Measurements from ENCODE around the gene SLC12A4. TPM values are rescaled to one million over a fixed set of nuclear protein-coding genes. Genes with fewer than 3 reads are reported as not detected.

Gene SLC12A4
- total and polyA plus RNA-seq, 2 of the 13 experiments (the other 11 are each of a cell fraction or from before 2014, with no cell fraction given) = 65.1 to 84.3 TPM

DNA sequence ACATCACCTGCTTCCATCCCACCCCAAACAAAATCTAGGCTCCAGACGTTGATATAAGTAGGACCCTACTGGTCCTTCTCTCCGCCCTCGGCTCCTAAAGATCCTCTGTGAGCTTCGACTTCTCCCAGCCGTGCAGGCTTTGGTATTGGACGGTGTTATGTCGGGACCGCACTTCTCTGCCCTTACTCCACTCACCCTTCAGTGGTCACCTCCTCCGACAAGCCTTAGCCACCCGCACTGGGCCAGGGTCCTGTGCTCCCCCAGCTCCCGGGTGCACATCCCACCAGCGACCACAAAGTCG is 33.4 kb downstream of the SLC12A4 start:
- intact Hi-C loops (cut with micrococcal nuclease; ENCODE audit: unreplicated experiment) (loop anchor here (1.0 kb wide), 2 partner anchors 8 to 105 kb away; no protein-coding TSS in a partner anchor), in situ Hi-C loops (cut with HindIII; ENCODE audit: extremely low pct_ligation_motif_present, low pct_unique_long_range_greater_than_20kb) (loop anchor here (10.0 kb wide), 1 partner anchor 270 kb away; the partner anchor contains the start of genes ACD, C16orf86, ENKD1 and PARD6A)
- Histone ChIP-seq H3K4me1 (ENCODE audit: insufficient read depth, low read length) (peaks cover 30% of the 10 kb centered on the region), H3K27me3 (ENCODE audit: control insufficient read depth in 1 of 2, insufficient read depth in 2 of 2, low read length in 2 of 2) (no peaks in the 10 kb centered on the region; a peak in 1 of 5 replicates), H4K20me1 (ENCODE audit: insufficient read depth, low read length) (no peaks in the 10 kb centered on the region), H3K79me2 (ENCODE audit: insufficient read depth, low read length) (peaks cover 24% of the 10 kb centered on the region), H2AFZ (ENCODE audit: low read length) (no peak overlapping the region), H3K9ac (ENCODE audit: insufficient read depth, low read depth, low read length) (peak overlapping the region; percentile 67), H3K9me3 (ENCODE audit: low read length) (no peaks in the 10 kb centered on the region), H3K4me3 (replicated peaks in 1 of 3; ENCODE audit: insufficient read depth in 1 of 3, low read depth in 2 of 3, low read length in 3 of 3) (peak overlapping the region; percentile 86 to 97 (median 97)), H3K36me3 (replicated peaks in 1 of 2; ENCODE audit: control insufficient read depth in 1 of 2, insufficient read depth in 2 of 2, low read length in 2 of 2) (peaks cover 2 to 6% of the 10 kb centered on the region in 2 experiments; a peak in 2 of 5 replicates), H3K4me2 (ENCODE audit: low read depth, low read length) (peak overlapping the region; percentile 99), H3K27ac (ENCODE audit: extremely low read length, insufficient read depth, low read length) (peak overlapping the region; percentile 35)
- DNase-seq (ENCODE audit: low spot score) (no peak), FAIRE-seq (peak; percentile 4), ATAC-seq (peak; percentile 8)
- 7% methylated on average over 11 of the region's 13 CpGs for WGBS (ENCODE audit: low lambda C conversion rate)
- TSS peak; percentile 22 for BruUV-seq (replicated peaks)
- POLR2A ChIA-PET = interaction anchor here (0.6 to 4.6 kb wide), 32 partner anchors 9 to 373 kb away, joined by 3 to 40 read pairs (median 5); partner anchors contain the start of genes ACD, CTCF, DDX28 and DPEP2
- CTCF ChIA-PET (ENCODE audit: low intra/inter-chr PET ratio, low total read pairs) = interaction anchor here (2.4 kb wide), 1 partner anchor 119 kb away, joined by 6 read pairs; no protein-coding TSS in a partner anchor
- TF ChIP-seq NRL (CRISPR knock-in tag; IDR thresholded peaks at IDR 0.05; ENCODE audit: borderline replicate concordance) (0 out of 2 replicates have a peak, but pooled peaks have one; percentile 50), ZNF674 (CRISPR knock-in tag; IDR thresholded peaks at IDR 0.05; ENCODE audit: low read depth) (0 out of 2 replicates have a peak, but pooled peaks have one; percentile 18), ARNT2 (CRISPR knock-in tag; IDR thresholded peaks at IDR 0.05; ENCODE audit: low read depth) (0 out of 2 replicates have a peak, but pooled peaks have one; percentile 42), U2AF2 (IDR thresholded peaks at IDR 0.05; ENCODE audit: low read depth, low read length) (0 out of 2 replicates have a peak, but pooled peaks have one; percentile 62), ZNF121 (CRISPR knock-in tag; IDR thresholded peaks at IDR 0.05) (peak; percentile 19; the same call in 1 of the 2 replicates), ATF1 (CRISPR knock-in tag; IDR thresholded peaks at IDR 0.05) (no peak), ZNF720 (CRISPR knock-in tag; IDR thresholded peaks at IDR 0.05) (0 out of 2 replicates have a peak, but pooled peaks have one; percentile 5), ATAD3A (CRISPR knock-in tag; IDR thresholded peaks at IDR 0.05) (no peak)
- TF ChIP-seq, protein P1, sequence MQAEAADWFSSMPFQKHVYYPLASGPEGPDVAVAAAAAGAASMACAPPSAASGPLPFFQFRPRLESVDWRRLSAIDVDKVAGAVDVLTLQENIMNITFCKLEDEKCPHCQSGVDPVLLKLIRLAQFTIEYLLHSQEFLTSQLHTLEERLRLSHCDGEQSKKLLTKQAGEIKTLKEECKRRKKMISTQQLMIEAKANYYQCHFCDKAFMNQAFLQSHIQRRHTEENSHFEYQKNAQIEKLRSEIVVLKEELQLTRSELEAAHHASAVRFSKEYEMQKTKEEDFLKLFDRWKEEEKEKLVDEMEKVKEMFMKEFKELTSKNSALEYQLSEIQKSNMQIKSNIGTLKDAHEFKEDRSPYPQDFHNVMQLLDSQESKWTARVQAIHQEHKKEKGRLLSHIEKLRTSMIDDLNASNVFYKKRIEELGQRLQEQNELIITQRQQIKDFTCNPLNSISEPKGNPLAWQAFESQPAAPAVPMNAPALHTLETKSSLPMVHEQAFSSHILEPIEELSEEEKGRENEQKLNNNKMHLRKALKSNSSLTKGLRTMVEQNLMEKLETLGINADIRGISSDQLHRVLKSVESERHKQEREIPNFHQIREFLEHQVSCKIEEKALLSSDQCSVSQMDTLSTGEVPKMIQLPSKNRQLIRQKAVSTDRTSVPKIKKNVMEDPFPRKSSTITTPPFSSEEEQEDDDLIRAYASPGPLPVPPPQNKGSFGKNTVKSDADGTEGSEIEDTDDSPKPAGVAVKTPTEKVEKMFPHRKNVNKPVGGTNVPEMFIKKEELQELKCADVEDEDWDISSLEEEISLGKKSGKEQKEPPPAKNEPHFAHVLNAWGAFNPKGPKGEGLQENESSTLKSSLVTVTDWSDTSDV (CRISPR knock-in tag; IDR thresholded peaks at IDR 0.05) = peak; percentile 96; the same call in 1 of the 2 replicates
- TF ChIP-seq, protein P2, sequence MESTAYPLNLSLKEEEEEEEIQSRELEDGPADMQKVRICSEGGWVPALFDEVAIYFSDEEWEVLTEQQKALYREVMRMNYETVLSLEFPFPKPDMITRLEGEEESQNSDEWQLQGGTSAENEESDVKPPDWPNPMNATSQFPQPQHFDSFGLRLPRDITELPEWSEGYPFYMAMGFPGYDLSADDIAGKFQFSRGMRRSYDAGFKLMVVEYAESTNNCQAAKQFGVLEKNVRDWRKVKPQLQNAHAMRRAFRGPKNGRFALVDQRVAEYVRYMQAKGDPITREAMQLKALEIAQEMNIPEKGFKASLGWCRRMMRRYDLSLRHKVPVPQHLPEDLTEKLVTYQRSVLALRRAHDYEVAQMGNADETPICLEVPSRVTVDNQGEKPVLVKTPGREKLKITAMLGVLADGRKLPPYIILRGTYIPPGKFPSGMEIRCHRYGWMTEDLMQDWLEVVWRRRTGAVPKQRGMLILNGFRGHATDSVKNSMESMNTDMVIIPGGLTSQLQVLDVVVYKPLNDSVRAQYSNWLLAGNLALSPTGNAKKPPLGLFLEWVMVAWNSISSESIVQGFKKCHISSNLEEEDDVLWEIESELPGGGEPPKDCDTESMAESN (CRISPR knock-in tag; conservative IDR thresholded peaks at IDR 0.05) = no peak
- TF ChIP-seq, protein P3, sequence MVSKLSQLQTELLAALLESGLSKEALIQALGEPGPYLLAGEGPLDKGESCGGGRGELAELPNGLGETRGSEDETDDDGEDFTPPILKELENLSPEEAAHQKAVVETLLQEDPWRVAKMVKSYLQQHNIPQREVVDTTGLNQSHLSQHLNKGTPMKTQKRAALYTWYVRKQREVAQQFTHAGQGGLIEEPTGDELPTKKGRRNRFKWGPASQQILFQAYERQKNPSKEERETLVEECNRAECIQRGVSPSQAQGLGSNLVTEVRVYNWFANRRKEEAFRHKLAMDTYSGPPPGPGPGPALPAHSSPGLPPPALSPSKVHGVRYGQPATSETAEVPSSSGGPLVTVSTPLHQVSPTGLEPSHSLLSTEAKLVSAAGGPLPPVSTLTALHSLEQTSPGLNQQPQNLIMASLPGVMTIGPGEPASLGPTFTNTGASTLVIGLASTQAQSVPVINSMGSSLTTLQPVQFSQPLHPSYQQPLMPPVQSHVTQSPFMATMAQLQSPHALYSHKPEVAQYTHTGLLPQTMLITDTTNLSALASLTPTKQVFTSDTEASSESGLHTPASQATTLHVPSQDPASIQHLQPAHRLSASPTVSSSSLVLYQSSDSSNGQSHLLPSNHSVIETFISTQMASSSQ (IDR thresholded peaks at IDR 0.05; ENCODE audit: low read depth) = no peak
- TF ChIP-seq, protein P3 (CRISPR knock-in tag; IDR thresholded peaks at IDR 0.05; ENCODE audit: borderline replicate concordance) = no peak
- TF ChIP-seq, protein P4, sequence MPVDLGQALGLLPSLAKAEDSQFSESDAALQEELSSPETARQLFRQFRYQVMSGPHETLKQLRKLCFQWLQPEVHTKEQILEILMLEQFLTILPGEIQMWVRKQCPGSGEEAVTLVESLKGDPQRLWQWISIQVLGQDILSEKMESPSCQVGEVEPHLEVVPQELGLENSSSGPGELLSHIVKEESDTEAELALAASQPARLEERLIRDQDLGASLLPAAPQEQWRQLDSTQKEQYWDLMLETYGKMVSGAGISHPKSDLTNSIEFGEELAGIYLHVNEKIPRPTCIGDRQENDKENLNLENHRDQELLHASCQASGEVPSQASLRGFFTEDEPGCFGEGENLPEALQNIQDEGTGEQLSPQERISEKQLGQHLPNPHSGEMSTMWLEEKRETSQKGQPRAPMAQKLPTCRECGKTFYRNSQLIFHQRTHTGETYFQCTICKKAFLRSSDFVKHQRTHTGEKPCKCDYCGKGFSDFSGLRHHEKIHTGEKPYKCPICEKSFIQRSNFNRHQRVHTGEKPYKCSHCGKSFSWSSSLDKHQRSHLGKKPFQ (CRISPR knock-in tag; IDR thresholded peaks at IDR 0.05; ENCODE audit: insufficient replicate concordance) = peak; percentile 74
